ENCODE measurements around the gene CRTC1.

- no peak for TF ChIP-seq POLR2A (IDR thresholded peaks at IDR 0.05)
- TF ChIP-seq, protein P1, sequence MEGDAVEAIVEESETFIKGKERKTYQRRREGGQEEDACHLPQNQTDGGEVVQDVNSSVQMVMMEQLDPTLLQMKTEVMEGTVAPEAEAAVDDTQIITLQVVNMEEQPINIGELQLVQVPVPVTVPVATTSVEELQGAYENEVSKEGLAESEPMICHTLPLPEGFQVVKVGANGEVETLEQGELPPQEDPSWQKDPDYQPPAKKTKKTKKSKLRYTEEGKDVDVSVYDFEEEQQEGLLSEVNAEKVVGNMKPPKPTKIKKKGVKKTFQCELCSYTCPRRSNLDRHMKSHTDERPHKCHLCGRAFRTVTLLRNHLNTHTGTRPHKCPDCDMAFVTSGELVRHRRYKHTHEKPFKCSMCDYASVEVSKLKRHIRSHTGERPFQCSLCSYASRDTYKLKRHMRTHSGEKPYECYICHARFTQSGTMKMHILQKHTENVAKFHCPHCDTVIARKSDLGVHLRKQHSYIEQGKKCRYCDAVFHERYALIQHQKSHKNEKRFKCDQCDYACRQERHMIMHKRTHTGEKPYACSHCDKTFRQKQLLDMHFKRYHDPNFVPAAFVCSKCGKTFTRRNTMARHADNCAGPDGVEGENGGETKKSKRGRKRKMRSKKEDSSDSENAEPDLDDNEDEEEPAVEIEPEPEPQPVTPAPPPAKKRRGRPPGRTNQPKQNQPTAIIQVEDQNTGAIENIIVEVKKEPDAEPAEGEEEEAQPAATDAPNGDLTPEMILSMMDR (IDR thresholded peaks at IDR 0.05 in 4 of 5, conservative IDR thresholded peaks at IDR 0.05 in 1 of 5), result no peak
Observed at GRCh38 chr19:18667531-18668251, 15.8 kb upstream of the CRTC1 start.
